ENCODE data around the gene ZNF670.

ZNF670 gene

GRCh38 chr1:247103859-247104591 is 25.4 kb upstream of the ZNF670 start, which contains the start of gene ZNF669:
ZNF669 (minus strand) TSS chr1:247104356; CDS start chr1:247104199, 157 bp downstream.
- peak; percentile 85 to 96 for DNase-seq

GRCh38 chr1:247102381-247102780 is 23.8 kb upstream of the ZNF670 start:
- DNase-seq: no peak

DNA sequence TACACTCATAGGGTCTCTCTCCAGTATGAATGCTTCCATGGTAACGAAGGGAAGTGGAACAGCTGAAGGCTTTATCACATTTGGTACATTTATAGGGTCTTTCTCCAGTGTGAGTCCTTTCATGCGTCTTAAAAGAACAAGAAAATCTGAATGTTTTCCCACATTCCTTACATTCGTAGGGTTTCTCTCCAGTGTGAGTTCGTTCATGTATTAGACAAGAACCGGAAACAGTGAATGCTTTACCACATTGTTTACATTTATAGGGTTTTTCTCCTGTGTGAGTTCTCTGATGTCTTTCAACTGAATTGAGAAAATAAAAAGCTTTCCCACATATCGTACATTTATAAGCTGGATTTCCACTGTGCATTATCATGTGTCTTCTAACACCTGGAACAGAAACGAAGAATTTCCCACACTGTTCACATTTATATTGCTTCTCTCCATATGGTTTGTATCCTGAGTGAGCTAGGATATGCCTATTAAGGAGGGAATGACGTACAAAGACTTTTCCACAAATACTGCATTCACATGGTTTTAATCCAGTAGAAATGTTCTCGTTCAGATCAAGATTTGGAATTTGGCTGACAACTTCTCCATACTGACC is 22.2 kb upstream of the ZNF670 start:
- no peak for DNase-seq

DNA sequence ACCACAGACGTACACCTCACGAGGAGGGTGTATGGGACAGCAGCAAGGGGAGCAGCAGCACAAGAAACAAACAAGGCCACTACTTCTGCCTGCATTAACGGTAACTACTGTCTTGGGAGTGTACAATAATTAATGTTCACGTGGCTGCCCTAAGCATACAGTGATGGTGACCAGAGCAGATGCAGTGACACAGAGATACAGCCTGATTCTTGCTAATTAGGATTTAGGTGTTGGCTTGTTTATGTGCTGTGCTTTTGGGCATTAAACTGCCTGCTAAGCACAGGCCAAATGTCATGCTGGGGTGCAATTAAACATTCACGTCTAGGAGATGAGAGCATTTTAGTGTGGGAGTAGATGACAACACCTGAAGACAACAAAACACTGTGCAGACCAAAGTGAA is 18.3 kb upstream of the ZNF670 start:
- no peak for DNase-seq

DNA sequence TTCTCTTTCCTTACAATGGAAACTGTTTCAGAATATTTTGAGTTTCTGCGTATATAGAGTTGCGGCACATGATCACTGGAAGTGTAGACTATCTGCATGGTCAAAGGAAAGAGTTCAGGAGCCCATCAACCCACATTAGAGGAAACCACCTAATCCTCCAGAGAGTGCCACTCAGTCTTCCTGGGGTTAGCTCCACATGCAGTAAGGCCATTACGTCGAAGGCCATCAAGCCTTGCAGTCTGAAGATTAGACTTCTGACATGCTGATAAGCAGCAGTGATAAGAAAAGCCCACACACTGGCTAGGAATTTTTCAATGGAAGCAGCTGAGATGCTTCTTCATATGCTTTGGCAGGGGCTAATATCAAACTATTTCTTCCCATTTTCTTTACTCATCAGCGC is 17.9 kb upstream of the ZNF670 start:
- DNase-seq: no peak

DNA sequence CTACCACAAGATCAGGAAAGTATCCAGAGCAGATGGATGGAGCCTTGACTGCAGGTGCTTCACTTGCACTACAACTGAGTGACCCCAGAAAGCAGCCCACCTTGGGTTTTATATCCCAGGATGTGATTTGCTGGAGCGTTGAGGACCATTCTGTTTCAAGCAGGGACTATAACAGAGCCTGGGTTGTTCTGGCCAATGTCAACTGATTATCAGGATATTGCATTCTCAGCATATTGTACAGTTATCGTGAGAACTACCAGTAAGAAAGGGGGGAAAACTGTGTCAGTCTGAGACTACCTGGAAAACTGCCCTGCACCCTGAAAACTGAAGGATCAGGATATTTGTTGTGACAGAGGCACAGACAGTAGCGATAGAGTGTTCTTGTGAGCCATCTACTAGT is 17.5 kb upstream of the ZNF670 start:
- no peak for DNase-seq

DNA sequence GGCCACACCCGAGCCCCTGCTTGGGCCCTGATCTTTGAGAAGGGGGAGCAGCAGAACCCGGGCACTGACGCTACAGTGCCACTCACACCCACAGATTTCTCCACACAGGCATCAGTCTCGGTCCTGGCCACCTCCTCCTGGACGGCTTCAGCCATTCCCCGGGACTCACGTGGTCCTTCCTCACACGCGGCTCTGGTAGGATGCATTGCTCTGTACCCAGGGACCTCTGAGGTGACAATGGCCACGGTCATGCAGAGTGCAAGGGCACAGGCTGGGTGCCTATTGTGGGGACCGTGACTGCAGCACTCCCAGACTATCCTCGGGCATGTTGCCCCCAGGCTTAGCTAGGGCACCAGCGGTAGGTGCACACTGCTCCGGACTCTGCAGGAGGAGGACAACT is 11.8 kb upstream of the ZNF670 start:
- DNase-seq: no peak

DNA sequence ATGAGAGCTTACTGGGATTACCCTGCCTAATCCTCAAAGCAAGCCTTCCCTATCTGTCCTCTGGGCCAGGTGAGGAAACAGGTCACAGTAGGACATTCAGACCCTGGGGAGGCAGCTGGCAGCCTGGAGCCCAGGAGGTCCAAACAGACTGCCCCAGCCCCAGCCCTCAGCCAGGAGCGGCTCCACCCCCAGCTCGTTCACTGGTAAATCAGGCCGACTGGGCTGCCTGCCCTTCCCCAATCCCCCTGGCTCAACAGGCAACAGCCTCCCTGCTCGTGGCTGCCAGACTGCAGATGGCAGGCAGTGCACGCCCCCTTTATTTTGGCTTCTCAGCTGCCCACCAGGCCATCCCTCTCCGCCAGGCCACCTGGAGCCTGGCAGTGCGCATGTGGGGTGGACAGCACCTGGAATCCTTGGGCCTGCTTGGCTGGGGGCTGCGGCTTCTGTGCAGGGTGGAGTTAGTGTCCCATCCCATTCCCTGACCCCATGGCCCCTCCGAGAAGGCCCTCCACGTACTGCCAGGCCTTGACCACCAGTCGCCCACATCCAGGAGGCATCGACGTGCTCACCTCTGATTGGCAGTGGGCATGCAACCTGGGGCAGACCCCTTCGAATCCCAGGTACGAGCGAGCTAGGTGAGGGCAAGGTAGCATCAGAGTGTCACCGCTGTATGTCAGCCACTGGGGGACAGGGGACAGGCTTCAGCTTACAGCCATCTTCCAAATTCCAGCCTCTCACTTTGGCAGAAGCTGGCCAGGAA is 11.2 kb upstream of the ZNF670 start:
- DNase-seq: no peak

DNA sequence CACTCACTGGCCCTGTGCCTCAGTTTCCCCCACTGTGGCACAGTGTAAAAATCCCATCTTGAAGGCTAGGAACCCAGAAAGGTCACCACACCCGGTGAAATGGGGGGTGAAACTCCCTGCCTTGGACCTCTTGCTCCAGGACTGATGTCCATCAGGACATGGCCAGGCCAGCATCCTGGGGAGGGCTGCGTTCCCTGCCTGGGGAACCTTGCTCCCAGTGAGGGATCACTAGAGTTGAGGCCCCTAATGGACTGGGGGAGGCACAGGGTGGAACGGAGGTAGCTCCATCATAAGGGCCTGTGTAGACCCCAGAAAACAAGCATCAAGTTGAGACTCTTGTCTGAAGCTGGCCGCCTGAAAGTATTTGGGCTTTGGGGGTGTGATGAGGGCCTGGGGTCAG is 10.4 kb upstream of the ZNF670 start:
- no peak for DNase-seq

GRCh38 chr1:247087256-247087655 is 8.6 kb upstream of the ZNF670 start:
- DNase-seq: no peak

GRCh38 chr1:247085310-247085709 is 6.7 kb upstream of the ZNF670 start:
- DNase-seq: no peak

- no peak for DNase-seq
Measured at GRCh38 chr1:247084771-247085170, 6.2 kb upstream of the ZNF670 start.

DNA sequence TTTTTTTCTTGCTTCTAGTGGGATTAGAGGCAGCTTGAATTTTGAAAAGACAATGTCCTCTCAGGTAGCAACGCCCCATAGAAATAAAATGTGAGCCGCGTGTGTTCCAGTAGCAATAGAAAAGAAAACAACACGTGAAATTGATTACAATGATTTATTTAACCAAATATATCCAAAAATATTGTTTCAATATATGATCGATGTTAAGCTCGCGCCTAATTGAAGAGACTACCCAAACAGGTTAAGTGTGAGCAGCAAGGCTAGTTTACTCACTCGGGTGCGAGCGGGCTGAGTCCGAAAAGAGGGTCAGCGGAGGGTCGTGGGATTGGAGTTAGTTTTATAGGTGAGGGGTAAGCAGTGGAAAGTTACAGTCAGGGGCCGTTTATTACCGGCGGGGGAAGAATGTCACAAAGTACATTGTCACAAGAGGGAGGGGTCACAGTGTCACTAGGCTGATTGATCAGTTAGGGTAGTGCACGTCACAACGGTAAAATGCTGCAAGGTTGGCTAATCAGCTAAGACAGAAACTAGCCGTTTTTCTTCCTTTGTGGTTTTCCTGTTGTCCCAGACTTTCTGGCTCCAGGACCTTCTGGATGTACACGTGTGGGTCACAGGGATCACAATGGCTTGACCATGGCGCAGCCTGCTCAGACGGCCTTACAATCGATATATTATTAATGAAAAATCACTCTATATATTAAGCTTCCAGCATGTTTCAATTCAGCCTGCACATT is 697 bp upstream of the ZNF670 start:
- DNase-seq: peak; percentile 2 to 35

GRCh38 chr1:247077876-247078257 is 744 bp downstream of the ZNF670 start:
- DNase-seq: peak in 1 of 2 experiments; percentile 1

GRCh38 chr1:247077213-247077612 is 1.4 kb downstream of the ZNF670 start:
- DNase-seq: no peak

DNA sequence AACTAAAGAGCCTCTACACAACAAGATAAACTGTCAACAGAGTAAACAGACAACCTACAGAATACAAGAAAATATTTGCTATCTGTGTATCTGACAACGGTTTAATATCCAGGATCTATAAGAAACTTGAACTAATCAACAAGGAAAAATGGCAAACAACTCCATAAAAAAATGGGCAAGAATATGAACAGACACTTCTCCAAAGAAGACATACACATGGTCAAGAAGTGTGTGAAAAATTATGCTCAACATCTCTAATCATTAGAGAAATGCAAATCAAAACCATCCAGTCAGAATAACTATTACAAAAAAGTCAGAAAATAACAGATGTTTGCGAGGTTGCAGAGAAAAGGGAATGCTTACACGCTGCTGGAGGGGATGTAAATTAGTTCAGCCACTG is 8.0 kb downstream of the ZNF670 start:
- DNase-seq: no peak

DNA sequence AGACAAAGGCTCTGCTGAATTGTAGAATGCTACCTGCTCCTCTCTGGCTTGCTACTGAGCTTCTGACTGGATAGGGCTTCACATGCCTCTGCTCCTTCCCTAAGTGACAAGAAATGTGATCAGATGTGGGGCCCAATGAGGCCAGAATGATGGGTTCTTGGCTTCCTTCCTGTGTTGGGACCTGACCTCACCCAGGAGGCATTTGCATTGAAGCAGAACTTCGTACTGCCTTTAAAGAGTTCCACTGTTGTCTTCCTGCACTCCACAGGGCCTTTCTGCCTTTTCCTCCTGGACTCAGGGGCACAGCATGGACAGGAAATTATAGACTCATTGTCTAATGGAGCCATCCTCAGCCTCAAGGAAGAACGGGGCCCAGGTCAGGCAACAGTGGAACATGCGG is 14.3 kb downstream of the ZNF670 start:
- DNase-seq: no peak

DNA sequence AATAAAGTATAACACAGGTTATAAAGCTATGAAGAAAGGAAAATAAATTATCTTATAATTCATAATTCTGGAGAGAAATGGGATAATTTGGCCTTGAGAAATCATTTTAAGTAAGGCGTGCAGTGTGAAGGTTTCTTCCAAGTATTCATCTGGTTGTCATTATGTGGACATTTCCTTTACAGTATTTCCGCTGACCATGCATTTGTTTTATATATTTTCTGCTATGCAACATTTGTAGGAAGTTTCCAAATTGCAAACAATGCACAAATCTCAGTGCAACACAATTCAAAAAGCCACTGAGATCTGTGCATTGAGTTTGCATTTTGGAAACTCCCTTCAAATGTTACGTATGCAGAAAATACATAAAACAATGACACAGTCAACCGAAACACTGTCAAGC is 17.8 kb downstream of the ZNF670 start:
- no peak for DNase-seq

DNA sequence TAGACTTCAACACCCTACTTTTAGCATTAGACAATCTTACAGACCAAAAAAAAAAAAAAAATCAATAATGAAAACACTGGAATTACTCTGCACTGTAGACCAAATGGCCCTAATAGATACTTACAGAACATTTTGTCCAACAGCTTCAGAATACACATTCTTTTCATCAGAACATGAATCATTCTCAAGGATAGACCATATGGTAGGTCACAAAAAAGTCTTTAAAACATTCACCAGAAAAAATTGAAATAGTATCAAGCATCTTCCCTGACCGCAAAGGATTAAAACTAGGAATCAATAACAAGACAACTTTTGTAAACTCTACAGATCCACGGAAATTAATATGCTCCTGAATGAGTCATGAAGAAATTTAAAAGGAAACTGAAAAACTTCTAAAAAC is 22.5 kb downstream of the ZNF670 start:
- DNase-seq: no peak

DNA sequence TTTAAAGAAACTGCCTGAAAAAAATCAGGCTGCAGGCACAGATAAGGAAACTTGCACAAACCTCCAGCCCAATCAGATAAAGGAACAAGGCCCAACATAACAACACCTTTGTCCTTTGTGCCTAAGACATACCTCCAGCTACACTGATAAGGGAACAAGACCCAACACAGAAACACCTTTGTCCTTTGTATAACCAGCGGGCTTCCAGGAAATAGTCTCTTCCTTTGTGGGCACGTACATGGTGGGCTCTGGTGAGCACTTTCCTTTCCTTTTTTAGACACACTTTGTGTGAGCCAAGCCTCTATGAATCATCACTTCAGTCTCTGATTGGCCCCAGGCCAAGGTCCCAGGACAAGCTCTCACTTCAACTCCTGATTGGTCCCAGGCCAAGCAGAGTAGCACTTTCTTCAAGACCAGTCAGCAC is 23.6 kb downstream of the ZNF670 start:
- DNase-seq: no peak

DNA sequence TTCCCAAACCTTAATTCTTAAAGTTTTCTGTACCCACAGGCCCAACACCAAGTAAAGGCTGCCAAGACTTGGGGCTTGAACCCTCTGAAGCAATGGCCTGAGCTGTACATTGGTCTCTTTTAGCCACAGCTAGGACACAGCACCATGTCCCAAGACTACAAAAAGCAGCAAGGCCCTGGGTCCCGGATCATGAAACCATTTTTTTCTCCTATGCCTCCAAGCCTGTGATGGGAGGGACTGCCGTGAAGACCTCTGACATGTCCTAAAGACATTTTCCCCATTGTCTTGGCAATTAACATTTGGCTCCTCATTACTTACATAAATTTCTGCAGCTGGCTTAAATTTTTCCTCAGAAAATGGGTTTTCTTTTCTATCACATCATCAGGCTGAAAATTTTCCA is 30.9 kb downstream of the ZNF670 start:
- no peak for DNase-seq

DNA sequence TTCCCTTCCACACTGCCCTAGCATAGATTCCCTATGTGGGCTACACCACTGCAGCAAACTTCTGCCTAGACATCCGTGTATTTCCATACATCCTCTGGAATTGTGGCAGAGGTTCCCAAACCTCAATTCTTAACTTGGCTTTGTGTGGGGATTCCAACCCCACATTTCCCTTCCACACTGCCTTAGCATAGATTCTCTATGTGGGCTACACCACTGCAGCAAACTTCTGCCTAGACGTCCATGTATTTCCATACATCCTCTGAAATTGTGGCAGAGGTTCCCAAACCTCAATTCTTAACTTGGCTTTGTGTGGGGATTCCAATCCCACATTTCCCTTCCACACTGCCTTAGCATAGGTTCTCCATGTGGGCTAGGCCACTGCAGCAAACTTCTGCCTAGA is 31.4 kb downstream of the ZNF670 start:
- no peak for DNase-seq

- DNase-seq: no peak
Measured at GRCh38 chr1:247043406-247043805, 35.2 kb downstream of the ZNF670 start.

Data from NCI-H526 (cell line).